ENCODE measurements around the gene CROCC2. TPM values are rescaled to one million over a fixed set of nuclear protein-coding genes. Genes with fewer than 3 reads are reported as not detected.
A peak's percentile ranks its signal among the peaks of the same experiment; 100 is the strongest.

CROCC2 gene
- total RNA-seq, 4 donors from 2014 or later, result 0.10 TPM; not detected in 3

DNA sequence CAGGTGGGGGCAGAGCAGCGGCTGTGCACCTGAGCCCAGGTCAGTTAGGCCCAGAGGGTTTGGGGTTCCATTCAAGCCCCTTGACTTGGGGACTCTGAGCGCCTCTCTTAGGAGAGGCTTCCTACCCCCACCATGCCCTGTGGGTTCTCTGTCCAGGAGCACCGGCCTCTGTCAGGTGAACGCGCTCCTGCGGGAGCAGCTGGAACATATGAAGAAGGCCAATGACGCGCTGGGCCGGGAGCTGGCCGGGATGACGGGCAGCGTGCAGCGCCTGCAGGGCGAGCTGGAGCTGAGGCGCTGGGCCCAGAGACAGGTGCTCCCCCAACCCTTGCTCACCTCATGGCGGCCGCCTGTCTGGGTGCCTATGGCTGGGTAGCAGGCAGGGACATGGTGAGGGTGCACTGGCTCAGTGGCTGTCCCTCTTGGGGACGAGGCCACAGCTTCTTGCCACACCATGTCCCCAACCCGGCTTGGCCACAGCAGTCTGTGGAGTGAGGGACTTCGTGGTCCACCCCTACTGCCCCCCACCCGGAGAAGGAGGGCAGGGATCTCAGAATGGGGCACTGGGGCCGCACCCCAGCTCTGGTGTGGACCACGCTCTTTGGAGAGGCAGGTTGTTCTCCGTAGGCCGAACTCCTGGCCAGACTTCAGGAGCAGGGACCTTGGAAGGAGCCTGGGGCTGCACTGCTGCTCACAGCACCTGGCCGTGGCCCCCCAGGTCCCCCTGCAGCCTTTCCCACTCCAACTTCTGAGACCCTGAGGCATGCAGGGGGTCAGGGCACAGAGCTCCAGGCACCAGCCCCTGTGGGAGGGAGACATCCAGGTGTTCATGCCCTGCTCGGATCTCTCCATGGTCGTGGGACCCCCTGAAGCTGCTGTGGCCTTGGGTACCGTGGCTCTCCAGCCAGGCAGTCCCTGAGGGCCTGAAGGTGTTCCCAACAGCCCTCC lies 19.7 kb downstream of the CROCC2 start:
- TF ChIP-seq, protein P1, sequence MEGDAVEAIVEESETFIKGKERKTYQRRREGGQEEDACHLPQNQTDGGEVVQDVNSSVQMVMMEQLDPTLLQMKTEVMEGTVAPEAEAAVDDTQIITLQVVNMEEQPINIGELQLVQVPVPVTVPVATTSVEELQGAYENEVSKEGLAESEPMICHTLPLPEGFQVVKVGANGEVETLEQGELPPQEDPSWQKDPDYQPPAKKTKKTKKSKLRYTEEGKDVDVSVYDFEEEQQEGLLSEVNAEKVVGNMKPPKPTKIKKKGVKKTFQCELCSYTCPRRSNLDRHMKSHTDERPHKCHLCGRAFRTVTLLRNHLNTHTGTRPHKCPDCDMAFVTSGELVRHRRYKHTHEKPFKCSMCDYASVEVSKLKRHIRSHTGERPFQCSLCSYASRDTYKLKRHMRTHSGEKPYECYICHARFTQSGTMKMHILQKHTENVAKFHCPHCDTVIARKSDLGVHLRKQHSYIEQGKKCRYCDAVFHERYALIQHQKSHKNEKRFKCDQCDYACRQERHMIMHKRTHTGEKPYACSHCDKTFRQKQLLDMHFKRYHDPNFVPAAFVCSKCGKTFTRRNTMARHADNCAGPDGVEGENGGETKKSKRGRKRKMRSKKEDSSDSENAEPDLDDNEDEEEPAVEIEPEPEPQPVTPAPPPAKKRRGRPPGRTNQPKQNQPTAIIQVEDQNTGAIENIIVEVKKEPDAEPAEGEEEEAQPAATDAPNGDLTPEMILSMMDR (IDR thresholded peaks at IDR 0.05), result no peak
- no peak for TF ChIP-seq POLR2A (IDR thresholded peaks at IDR 0.05)
- WGBS, 2 donors, result 76 to 84% methylated on average over 10 to 22 of the region's 29 CpGs
- intact Hi-C loops (cut with DNase I; ENCODE audit: low total_unique reads), result no loop called here
- no peak overlapping the region for H3K4me3 ChIP-seq (ENCODE audit: low read depth, poor library complexity, severe bottlenecking)
- peak in 1 of 2 donors; percentile 83 for DNase-seq (ENCODE audit: low spot score in 2 of 2)

DNA sequence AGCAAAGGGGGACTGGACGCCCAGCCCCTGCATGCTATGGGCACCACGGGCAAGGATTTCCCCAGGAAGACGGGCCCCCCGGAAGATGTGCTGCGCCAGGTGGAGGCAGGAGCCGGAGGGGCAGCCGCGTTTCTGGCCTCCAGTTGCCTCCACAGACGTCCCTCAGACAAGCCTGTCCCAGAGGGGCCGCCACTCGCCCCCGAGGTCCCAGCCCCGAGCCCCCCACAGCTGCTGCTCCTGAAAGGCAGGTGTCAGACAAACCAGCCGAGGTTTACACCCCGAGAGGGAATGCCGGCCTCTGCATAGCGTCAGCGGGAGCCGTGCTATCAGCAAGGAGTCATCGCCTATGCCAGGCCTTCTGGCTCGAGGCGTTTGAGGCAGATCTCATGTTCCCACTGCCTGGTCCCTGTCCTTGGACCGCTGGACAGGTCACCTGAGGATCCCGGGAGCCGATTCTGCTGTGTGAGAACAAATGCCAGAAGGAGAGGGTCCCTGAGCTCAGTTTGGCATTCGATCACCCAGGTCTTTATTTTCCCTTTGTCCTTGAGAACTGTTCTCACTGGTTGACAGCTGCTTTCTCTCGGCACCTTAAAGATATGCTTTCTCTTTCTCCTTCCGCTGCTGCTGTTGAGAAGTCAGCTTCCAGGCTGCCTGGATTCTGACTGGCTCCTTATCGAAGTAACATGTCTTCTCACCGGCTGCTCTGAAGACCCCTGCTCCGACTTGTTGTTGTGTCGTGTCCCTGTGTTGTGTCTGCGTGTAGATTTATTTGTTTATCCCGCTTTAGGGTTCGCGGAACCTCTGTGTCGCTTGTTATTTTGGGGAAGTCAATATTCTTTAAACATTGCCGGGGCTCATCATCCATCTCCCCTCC lies 20.6 kb downstream of the CROCC2 start:
- TF ChIP-seq, protein P1 (IDR thresholded peaks at IDR 0.05), result no peak
- no peak for TF ChIP-seq POLR2A (IDR thresholded peaks at IDR 0.05)
- intact Hi-C loops (cut with DNase I; ENCODE audit: low total_unique reads), result no loop called here
- 68 to 75% methylated on average over 18 to 38 of the region's 38 CpGs for WGBS, 2 donors
- no peak overlapping the region for H3K4me3 ChIP-seq (ENCODE audit: low read depth, poor library complexity, severe bottlenecking)
- peak in 1 of 2 donors; percentile 85 for DNase-seq (ENCODE audit: low spot score in 2 of 2)

DNA sequence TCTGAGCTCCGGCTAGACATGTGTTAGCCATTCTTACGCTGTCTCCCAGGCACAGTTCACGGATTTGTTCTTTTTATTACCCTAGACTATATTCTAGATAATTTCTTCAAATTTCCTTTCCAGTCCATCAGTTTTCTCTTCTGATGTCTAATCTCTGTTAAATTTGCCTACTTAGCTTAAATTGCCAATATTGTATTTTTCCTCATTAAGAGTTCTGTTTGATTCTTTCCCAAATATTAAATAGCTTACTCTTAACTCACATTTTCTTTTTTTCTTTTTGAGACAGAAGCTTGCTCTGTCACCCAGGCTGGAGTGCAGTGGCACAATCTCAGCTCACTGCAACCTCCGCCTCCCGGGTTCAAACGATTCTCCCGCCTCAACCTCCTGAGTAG lies 21.2 kb downstream of the CROCC2 start:
- no peak overlapping the region for H3K4me3 ChIP-seq (ENCODE audit: low read depth, poor library complexity, severe bottlenecking)
- 78 to 89% methylated on average over 7 of the region's 7 CpGs for WGBS, 2 donors
- peak in 1 of 2 donors; percentile 26 for DNase-seq (ENCODE audit: low spot score in 2 of 2)
- no peak for TF ChIP-seq POLR2A (IDR thresholded peaks at IDR 0.05)
- TF ChIP-seq, protein P1 (IDR thresholded peaks at IDR 0.05), result no peak
- intact Hi-C loops (cut with DNase I; ENCODE audit: low total_unique reads), result no loop called here

DNA sequence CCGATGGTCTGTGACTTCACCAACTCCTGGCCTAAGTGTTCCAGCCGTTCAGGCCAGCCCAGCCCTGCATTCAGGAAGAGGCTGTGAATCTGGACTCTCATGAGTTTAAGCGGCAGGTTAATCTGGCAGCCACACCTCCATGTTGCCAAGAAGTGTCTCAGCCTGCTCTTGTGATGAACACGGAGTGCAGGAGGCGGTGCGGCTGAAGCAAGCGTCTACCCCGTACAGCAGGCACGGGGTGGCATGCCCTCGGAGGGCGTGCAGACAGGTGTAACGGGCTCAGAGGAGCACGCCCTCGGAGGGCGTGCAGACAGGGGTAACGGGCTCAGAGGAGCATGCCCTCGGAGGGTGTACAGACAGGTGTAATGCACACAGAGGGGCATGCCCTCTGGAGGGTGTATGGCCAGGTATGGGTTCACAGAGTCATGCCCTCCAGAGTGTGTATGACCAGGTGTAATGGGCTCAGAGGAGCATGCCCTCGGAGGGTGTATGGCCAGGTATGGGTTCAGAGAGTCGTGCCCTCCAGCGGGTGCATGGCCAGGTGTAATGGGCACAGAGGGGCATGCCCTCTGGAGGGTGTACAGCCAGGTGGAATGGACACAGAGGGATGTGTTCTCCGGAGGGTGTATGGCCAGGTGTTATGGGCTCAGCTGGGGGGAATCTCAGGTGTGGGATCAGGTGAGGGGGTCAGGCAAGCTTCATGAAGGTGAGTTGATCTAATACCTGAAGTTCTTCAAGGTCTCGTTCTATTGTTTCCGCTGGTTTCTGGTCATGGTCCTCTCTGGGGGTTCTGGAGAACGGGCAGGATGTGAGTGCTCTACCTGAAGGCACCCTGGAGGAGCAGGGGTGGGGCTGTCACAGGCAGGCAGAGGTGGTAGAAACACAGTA lies 22.6 kb downstream of the CROCC2 start:
- intact Hi-C loops (cut with DNase I; ENCODE audit: low total_unique reads), result no loop called here
- WGBS, 2 donors, result 85 to 88% methylated on average over 24 of the region's 24 CpGs
- DNase-seq (ENCODE audit: low spot score in 2 of 2), result peak in 1 of 2 donors; percentile 65
- TF ChIP-seq, protein P1 (IDR thresholded peaks at IDR 0.05), result no peak
- TF ChIP-seq POLR2A (IDR thresholded peaks at IDR 0.05), result no peak
- no peak overlapping the region for H3K4me3 ChIP-seq (ENCODE audit: low read depth, poor library complexity, severe bottlenecking)

All from lower leg skin (tissue), 4 donors.